Hepatocyte (in vitro differentiated cells): Measurements from ENCODE around the gene RAB29.

Source experiments
- EZH2 ChIP-seq: fragments of 200-600 bp; sonication (generic); IDR thresholded peaks from 2 replicates; pipeline ENCODE4 v1.6.1; 2016; ENCODE audit warnings: antibody characterized with exemption, mild to moderate bottlenecking, borderline replicate concordance
- EZH2phosphoT487 ChIP-seq: fragments of 200-600 bp; sonication (generic); IDR thresholded peaks from one replicate; pipeline ENCODE4 v1.6.1; 2018; ENCODE audit warnings: antibody characterized with exemption, mild to moderate bottlenecking, low read depth, moderate library complexity; ENCODE audit not compliant: unreplicated experiment, severe bottlenecking
- TF ChIP-seq, protein P1 (sequence below): fragments of 200-600 bp; sonication (generic); IDR thresholded peaks from 2 replicates; pipeline ENCODE4 v1.5.1; 2016; ENCODE audit warnings: antibody characterized with exemption, mild to moderate bottlenecking; ENCODE audit not compliant: poor library complexity

- TF ChIP-seq, protein P1, sequence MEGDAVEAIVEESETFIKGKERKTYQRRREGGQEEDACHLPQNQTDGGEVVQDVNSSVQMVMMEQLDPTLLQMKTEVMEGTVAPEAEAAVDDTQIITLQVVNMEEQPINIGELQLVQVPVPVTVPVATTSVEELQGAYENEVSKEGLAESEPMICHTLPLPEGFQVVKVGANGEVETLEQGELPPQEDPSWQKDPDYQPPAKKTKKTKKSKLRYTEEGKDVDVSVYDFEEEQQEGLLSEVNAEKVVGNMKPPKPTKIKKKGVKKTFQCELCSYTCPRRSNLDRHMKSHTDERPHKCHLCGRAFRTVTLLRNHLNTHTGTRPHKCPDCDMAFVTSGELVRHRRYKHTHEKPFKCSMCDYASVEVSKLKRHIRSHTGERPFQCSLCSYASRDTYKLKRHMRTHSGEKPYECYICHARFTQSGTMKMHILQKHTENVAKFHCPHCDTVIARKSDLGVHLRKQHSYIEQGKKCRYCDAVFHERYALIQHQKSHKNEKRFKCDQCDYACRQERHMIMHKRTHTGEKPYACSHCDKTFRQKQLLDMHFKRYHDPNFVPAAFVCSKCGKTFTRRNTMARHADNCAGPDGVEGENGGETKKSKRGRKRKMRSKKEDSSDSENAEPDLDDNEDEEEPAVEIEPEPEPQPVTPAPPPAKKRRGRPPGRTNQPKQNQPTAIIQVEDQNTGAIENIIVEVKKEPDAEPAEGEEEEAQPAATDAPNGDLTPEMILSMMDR, result no peak
- TF ChIP-seq EZH2 (no peak), EZH2phosphoT487 (no peak)
Measured at GRCh38 chr1:205783433-205783795, 8.1 kb upstream of the RAB29 start.
